Activated CD4-positive, CD25-positive, alpha-beta regulatory T cell (primary cell): Measurements from ENCODE around the gene KLHDC8A.
"Not testable (repeated sequence)": the region's sequence is repeated elsewhere in the genome, so short reads cannot be mapped to it uniquely, and the experiment has no call there.

Experiments
- DNase-seq, 4 experiments: peaks; one replicate each; lab custom pipeline; 2025; lab: John Stamatoyannopoulos, UW

Gene KLHDC8A

GRCh38 chr1:205356440-205357139, at the start of gene KLHDC8A:
Gene KLHDC8A, minus strand, starts transcription at chr1:205356922. Its CDS starts 13,318 bp downstream, at chr1:205343604.
- no peak for DNase-seq

- not testable (repeated sequence) for DNase-seq
These were observed 49.5 kb upstream of the KLHDC8A start for GRCh38 chr1:205406252-205406651.

GRCh38 chr1:205404484-205404883, 47.8 kb upstream of the KLHDC8A start:
- not testable (repeated sequence) for DNase-seq

GRCh38 chr1:205398586-205398985, 41.9 kb upstream of the KLHDC8A start:
- no peak for DNase-seq

- DNase-seq: no peak
These were observed 40.4 kb upstream of the KLHDC8A start for GRCh38 chr1:205396967-205397616.

- DNase-seq: no peak
These were observed 38.9 kb upstream of the KLHDC8A start for GRCh38 chr1:205395616-205396015.

- DNase-seq: no peak
These were observed 35.9 kb upstream of the KLHDC8A start for GRCh38 chr1:205392650-205393049.

GRCh38 chr1:205391386-205391785, 34.7 kb upstream of the KLHDC8A start:
- DNase-seq: no peak

GRCh38 chr1:205387845-205388244, 31.1 kb upstream of the KLHDC8A start:
- DNase-seq: no peak

- not testable (repeated sequence) for DNase-seq
These were observed 26.3 kb upstream of the KLHDC8A start for GRCh38 chr1:205382990-205383389.

- no peak for DNase-seq
These were observed 25.8 kb upstream of the KLHDC8A start for GRCh38 chr1:205382561-205382960.

GRCh38 chr1:205381305-205381704, 24.6 kb upstream of the KLHDC8A start:
- no peak for DNase-seq

- no peak for DNase-seq
These were observed 24.2 kb upstream of the KLHDC8A start for GRCh38 chr1:205380882-205381281.

- DNase-seq: no peak
These were observed 22.3 kb upstream of the KLHDC8A start for GRCh38 chr1:205379056-205379455.

- no peak for DNase-seq
These were observed 20.6 kb upstream of the KLHDC8A start for GRCh38 chr1:205377355-205377754.

- no peak for DNase-seq
These were observed 20.0 kb upstream of the KLHDC8A start for GRCh38 chr1:205376739-205377138.

- DNase-seq: no peak
These were observed 19.3 kb upstream of the KLHDC8A start for GRCh38 chr1:205375835-205376545.

GRCh38 chr1:205374210-205375078, 17.7 kb upstream of the KLHDC8A start:
- no peak for DNase-seq

GRCh38 chr1:205373798-205374175, 17.1 kb upstream of the KLHDC8A start:
- DNase-seq: no peak

GRCh38 chr1:205373022-205373797, 16.5 kb upstream of the KLHDC8A start:
- DNase-seq: no peak
